ENCODE data around the gene FRMPD2. TPM values are rescaled to one million over a fixed set of nuclear protein-coding genes. Genes with fewer than 3 reads are reported as not detected.

Gene FRMPD2
- total and polyA plus RNA-seq, 4 donors: 0.28 TPM; not detected in 3

DNA sequence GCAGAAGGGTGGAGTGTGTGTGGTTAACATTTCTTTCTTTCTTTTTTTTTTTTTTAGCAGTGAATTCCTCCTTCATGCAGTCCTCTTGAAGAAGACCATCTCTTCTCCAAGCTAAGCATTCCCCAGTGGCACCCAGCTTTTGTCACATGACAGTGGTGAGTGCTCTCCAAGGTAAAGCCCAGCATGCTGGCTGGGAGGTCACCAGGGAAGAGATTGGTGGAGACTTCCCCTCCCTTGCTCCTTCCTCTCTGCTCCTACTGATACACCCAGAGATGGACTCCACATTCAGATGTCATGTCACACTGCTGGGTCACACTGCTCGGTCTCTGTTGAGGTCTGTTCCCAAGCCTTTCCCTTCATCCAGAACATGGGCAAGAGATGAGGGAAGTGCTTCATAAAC lies 55.3 kb downstream of the FRMPD2 start (continued):
- TF ChIP-seq SP1 (IDR thresholded peaks at IDR 0.05) (no peak), JUND (IDR thresholded peaks at IDR 0.05) (no peak), GABPA (IDR thresholded peaks at IDR 0.05 in 1 of 2, conservative IDR thresholded peaks at IDR 0.05 in 1 of 2) (no peak)
- TF ChIP-seq, protein P1, sequence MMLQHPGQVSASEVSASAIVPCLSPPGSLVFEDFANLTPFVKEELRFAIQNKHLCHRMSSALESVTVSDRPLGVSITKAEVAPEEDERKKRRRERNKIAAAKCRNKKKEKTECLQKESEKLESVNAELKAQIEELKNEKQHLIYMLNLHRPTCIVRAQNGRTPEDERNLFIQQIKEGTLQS (IDR thresholded peaks at IDR 0.05): no peak

DNA sequence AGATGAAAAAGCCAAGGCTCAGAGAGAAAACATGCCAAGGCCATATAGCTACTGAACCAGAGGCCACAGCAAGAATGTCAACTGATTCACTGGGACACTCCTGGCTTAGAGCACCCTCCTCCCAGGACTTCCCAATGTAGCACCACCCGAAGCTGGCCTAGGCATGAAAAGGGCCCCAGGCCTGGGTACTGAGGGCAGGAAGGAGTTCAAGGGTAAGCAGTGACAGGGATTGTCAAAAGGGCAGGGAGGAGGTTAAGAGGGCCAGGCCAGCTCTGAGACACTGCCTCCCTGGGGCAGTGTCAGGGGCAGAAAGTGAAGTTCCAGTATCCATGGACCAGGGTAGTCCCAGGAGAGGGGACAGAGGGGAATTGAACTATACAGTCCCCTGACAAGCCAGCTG lies 57.8 kb downstream of the FRMPD2 start:
- Histone ChIP-seq H3K27ac (ENCODE audit: low read depth in 1 of 2, low read length in 2 of 2) (no peak overlapping the region), H3K4me1 (ENCODE audit: control insufficient read depth in 4 of 4, insufficient read depth in 4 of 4, low read length in 3 of 4) (no peaks in the 10 kb centered on the region), H3K9me3 (ENCODE audit: control insufficient read depth in 4 of 4, low read length in 3 of 4) (no peaks in the 10 kb centered on the region), H3K9ac (ENCODE audit: low read depth in 1 of 2, low read length in 2 of 2) (no peak overlapping the region), H3K27me3 (ENCODE audit: control insufficient read depth in 4 of 4, insufficient read depth in 4 of 4, low read length in 3 of 4) (no peaks in the 10 kb centered on the region), H3K4me3 (ENCODE audit: low read depth in 1 of 3, low read length in 3 of 3) (no peak overlapping the region), H3K36me3 (ENCODE audit: control insufficient read depth in 4 of 4, insufficient read depth in 3 of 4, low read depth in 1 of 4, low read length in 3 of 4) (no peaks in the 10 kb centered on the region)
- no peak for DNase-seq (ENCODE audit: low spot score)
- TF ChIP-seq EGR1 (IDR thresholded peaks at IDR 0.05; ENCODE audit: low read depth in 2 of 2): no peak
- TF ChIP-seq, protein P2, sequence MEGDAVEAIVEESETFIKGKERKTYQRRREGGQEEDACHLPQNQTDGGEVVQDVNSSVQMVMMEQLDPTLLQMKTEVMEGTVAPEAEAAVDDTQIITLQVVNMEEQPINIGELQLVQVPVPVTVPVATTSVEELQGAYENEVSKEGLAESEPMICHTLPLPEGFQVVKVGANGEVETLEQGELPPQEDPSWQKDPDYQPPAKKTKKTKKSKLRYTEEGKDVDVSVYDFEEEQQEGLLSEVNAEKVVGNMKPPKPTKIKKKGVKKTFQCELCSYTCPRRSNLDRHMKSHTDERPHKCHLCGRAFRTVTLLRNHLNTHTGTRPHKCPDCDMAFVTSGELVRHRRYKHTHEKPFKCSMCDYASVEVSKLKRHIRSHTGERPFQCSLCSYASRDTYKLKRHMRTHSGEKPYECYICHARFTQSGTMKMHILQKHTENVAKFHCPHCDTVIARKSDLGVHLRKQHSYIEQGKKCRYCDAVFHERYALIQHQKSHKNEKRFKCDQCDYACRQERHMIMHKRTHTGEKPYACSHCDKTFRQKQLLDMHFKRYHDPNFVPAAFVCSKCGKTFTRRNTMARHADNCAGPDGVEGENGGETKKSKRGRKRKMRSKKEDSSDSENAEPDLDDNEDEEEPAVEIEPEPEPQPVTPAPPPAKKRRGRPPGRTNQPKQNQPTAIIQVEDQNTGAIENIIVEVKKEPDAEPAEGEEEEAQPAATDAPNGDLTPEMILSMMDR (IDR thresholded peaks at IDR 0.05; ENCODE audit: low read depth, low read length, missing input control): no peak
- TF ChIP-seq, protein P3, sequence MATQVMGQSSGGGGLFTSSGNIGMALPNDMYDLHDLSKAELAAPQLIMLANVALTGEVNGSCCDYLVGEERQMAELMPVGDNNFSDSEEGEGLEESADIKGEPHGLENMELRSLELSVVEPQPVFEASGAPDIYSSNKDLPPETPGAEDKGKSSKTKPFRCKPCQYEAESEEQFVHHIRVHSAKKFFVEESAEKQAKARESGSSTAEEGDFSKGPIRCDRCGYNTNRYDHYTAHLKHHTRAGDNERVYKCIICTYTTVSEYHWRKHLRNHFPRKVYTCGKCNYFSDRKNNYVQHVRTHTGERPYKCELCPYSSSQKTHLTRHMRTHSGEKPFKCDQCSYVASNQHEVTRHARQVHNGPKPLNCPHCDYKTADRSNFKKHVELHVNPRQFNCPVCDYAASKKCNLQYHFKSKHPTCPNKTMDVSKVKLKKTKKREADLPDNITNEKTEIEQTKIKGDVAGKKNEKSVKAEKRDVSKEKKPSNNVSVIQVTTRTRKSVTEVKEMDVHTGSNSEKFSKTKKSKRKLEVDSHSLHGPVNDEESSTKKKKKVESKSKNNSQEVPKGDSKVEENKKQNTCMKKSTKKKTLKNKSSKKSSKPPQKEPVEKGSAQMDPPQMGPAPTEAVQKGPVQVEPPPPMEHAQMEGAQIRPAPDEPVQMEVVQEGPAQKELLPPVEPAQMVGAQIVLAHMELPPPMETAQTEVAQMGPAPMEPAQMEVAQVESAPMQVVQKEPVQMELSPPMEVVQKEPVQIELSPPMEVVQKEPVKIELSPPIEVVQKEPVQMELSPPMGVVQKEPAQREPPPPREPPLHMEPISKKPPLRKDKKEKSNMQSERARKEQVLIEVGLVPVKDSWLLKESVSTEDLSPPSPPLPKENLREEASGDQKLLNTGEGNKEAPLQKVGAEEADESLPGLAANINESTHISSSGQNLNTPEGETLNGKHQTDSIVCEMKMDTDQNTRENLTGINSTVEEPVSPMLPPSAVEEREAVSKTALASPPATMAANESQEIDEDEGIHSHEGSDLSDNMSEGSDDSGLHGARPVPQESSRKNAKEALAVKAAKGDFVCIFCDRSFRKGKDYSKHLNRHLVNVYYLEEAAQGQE (IDR thresholded peaks at IDR 0.05): no peak
- TF ChIP-seq HNF4G (IDR thresholded peaks at IDR 0.05): no peak
- TF ChIP-seq GABPA (IDR thresholded peaks at IDR 0.05 in 1 of 2, conservative IDR thresholded peaks at IDR 0.05 in 1 of 2): no peak
- TF ChIP-seq, protein P1 (IDR thresholded peaks at IDR 0.05): no peak
- no peak for TF ChIP-seq SP1 (IDR thresholded peaks at IDR 0.05)
- TF ChIP-seq YY1 (IDR thresholded peaks at IDR 0.05): no peak
- TF ChIP-seq, protein P4, sequence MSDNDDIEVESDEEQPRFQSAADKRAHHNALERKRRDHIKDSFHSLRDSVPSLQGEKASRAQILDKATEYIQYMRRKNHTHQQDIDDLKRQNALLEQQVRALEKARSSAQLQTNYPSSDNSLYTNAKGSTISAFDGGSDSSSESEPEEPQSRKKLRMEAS (IDR thresholded peaks at IDR 0.05): no peak
- TF ChIP-seq FOXA1 (IDR thresholded peaks at IDR 0.05): no peak
- TF ChIP-seq, protein P5, sequence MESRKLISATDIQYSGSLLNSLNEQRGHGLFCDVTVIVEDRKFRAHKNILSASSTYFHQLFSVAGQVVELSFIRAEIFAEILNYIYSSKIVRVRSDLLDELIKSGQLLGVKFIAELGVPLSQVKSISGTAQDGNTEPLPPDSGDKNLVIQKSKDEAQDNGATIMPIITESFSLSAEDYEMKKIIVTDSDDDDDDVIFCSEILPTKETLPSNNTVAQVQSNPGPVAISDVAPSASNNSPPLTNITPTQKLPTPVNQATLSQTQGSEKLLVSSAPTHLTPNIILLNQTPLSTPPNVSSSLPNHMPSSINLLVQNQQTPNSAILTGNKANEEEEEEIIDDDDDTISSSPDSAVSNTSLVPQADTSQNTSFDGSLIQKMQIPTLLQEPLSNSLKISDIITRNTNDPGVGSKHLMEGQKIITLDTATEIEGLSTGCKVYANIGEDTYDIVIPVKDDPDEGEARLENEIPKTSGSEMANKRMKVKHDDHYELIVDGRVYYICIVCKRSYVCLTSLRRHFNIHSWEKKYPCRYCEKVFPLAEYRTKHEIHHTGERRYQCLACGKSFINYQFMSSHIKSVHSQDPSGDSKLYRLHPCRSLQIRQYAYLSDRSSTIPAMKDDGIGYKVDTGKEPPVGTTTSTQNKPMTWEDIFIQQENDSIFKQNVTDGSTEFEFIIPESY (IDR thresholded peaks at IDR 0.05): no peak
- TF ChIP-seq JUND (IDR thresholded peaks at IDR 0.05): no peak
- no peak for TF ChIP-seq HNF4A (conservative IDR thresholded peaks at IDR 0.05)
- TF ChIP-seq FOXA2 (IDR thresholded peaks at IDR 0.05): no peak
- TF ChIP-seq RAD21 (IDR thresholded peaks at IDR 0.05): no peak
- TF ChIP-seq TAF1 (conservative IDR thresholded peaks at IDR 0.05): no peak
- no peak for TF ChIP-seq NR2F2 (IDR thresholded peaks at IDR 0.05)
- TF ChIP-seq RXRA (IDR thresholded peaks at IDR 0.05): no peak
- 93% methylated on average over 1 of the region's 1 CpG for WGBS
